HG02840 (cell line): ENCODE data around the gene CTSA.

Experiments used
- ATAC-seq: cut with Tn5 transposase; IDR thresholded peaks from one replicate; pipeline ENCODE4 v1.9.1; 2021; ENCODE audit warnings: mild to moderate bottlenecking, moderate library complexity, moderate number of reproducible peaks; ENCODE audit not compliant: unreplicated experiment, low FRiP score

CTSA gene

DNA sequence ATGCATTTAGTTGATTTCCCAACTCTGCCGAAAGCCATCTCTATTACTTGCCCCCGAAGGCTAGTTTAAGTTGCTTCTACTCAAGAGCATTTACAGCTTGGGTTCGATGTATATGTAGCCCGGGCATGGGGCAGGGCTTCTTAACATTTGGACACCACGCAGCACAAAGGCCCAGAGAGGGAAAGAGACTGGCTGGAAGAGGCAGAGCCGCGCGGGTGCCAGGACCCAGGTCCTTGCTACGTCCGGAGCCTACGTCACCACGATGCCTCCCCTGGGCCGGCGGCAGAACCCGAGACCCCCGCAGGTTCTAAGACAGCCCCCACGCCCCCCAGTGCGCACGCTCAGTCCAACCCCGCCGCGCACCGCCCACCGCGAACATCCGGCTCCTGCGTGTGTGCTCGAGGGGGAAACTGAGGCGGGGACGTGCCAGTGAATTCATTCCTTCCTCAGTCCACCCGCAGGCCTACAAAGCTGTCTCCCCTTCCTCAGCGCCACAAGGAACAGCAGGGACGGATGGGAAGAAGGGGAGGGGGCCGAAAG is 43.0 kb downstream of the CTSA start:
- peak; percentile 16 for ATAC-seq

DNA sequence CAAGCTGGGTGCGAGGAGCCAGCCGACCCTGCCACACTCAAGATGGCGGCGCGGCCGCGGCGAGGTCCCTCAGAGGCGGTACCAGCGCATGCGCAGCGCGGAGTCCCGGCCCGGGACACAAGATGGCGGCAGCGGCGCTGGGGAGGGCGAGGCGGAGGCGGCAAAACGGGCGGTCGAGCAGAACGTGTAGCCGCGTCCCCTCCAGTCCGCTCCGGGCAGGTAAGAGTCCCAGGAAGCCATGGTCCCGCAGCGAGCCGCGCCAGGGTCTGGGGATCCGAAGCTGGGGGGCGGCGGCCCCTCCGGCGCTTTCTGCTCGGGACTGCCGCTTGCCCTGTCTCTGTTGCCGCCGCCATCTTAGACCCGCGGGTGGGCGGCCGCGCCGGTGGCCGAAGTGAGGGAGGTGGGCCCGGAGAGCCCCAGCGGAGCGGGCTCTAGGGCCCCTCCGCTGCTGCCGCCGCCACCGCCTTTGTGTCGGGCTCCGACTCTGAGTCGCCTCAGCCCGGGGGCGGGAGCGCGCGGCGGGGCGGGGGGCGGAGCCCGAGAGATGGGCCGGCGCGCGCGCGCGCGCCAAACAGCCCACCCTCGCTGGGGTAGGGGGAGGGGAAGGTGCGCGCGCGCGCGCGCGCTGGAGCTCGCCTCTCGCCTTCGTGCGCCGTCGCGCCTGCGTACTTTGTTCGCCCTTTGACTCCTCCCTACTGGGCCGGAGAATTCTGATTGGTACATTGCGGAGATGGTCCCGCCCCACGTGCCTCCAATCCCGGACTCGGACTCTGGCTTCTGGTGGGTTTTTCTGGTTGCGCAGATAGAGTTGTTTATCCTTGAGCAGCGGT is 43.7 kb downstream of the CTSA start, which contains the start of gene PCIF1:
Gene PCIF1, plus strand, starts transcription at position 98 of the 830 bp plus-strand sequence. CDS start 4,317 bp downstream, outside the sequence.
- peak; percentile 77 for ATAC-seq

DNA sequence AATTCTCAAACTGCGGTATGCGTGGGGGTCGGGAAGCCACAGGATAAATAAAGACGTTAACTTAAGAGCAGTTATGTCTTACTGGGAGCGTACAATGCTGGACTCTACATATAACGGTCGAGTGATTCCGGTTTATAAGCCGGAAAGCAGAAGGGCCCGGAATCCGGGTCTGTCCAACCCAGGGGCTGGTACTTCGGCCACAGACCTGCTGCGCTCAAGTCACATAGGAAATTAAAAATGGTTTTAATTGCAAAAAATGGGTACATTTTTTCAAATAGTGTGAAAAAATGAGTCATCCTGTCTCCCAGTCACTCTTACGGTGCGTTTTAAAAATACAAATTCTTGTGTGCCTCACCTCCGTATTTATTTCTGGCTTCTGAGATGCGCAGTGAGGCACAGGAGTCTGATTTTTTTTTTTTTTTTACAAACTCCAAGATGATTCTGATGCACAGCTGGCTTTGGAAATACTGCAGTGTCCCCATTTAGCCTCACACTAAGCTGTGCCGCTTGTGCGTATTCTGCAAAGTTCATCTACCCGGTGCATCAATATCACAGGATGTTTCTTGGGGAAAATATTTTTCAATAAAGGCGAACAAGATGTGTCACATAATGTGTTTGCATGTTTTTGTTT is 44.4 kb downstream of the CTSA start:
- ATAC-seq: no peak

DNA sequence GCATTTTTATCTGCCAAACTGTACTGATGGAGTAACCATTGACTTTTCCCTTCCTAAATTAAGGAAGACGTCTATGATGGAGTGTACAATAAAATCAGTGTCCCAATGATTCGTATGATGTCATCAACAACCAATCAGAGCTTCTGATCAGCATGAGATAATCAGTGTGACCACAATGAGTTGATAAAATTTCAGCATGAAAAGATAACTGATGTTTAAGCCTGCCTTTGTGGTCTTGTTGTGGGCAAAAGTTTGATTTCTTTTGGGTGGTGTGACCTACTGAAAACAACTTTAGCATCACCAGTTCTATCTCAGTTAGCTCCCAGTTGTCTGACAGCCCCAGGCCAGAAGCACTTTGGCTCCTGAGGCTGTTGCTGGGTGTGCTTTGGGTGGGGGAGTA is 46.6 kb downstream of the CTSA start:
- ATAC-seq: no peak

DNA sequence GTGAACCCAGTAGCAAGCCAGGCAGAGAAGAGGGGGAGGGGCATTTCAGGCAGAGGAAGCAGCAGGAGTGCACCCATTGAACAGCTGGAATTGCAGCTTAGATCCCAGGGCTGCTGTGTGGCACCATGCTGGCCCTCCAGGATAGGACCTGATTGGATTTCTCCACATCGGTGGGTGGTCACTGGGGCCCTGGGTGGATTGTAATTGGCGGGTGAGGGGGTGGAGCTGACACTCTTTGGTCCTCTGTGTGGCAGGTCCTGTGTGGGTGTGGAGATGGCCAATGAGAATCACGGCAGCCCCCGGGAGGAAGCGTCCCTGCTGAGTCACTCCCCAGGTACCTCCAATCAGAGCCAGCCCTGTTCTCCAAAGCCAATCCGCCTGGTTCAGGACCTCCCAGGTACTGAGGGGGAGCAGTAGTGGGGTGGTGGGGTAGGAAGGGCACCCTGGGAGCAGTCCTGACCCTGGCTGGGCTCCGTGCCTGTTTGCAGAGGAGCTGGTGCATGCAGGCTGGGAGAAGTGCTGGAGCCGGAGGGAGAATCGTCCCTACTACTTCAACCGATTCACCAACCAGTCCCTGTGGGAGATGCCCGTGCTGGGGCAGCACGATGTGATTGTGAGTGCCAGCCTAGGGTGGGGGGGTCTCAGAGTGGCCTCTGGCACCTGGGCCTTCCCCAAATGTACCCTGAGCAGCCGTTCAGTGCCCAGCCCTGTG is 47.7 kb downstream of the CTSA start:
- no peak for ATAC-seq

DNA sequence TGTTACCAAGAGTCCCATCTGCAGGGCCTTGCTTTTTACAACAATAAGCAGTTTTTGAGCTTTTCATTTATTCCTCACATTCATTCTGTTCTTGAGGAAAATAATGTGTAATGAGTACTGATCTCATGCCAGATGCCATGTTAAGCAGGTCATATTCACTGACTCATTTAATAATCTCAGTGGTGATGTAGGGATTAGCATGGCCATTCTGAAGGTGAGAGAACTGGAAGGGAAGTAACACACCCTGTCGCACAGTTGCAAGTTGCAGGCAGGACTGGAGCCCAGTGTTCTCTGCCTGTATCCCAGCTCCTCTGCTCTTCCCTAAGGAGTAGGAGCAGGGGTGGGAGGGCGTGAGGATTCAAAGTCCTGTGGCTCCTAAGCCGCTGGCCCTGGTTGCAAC is 48.9 kb downstream of the CTSA start:
- no peak for ATAC-seq

DNA sequence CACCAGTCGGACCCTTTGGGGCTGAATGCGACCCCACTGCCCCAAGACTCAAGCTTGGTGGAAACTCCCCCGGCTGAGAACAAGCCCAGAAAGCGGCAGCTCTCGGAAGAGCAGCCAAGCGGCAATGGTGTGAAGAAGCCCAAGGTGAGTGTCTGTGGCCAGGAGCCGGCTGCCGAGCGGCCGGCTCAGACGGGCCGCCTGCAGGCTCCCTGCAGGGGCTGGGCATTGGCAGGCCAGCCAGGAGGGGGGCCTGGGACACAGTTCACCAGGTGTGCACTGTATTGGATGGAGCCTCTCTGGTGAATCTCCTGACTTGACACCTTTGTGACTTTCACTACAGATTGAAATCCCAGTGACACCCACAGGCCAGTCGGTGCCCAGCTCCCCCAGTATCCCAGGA is 49.3 kb downstream of the CTSA start:
- no peak for ATAC-seq

DNA sequence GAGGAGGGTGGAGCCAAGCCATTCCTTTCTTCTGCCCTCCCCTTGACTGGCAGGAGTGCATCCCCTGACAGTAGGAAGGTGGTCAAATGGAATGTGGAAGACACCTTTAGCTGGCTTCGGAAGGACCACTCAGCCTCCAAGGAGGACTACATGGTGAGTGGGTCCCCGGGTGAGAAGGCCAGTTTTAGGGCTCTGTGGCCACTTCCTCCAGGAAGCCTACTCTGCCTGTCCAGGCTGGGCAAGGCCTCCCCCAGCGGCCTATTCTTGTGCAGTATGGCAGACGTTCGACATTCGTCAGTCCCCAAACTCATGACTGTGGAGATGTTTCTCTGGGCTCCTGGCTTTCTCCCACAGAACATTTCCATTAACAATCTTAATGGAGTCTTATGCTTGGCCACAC is 52.5 kb downstream of the CTSA start:
- no peak for ATAC-seq

DNA sequence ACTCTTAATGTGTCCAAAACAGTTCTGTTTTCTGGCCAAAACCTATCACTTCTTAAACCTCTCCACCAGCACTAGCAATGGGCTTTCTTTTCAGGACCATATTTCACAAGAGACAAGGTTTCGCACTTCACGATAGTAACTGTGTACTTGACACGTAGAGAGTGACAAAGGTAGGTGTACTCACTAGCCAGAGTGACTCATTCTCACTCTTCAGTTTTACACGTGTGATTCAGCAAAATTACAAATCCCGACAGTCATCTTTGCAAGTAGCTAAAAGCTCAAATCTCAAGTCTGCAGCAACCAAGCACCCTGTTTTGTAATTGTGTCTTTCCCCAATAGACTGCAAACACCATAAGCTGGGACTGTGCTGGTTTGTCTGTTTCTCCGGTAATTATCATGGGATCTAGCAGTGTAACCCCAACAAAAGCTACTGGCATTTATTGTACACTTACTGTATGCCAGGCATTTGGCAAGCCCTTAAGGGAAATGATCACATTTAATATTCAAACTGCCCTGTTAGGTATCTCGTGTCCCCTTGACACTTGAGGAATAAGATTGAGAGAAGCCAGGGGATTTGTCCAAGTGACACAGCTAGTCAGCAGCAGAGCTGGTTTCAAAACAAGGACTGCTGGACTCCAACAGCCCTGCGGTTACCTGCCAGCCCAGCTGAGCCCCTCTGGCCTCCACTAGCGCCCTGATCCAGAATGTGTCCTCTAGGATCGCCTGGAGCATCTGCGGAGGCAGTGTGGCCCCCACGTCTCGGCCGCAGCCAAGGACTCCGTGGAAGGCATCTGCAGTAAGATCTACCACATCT is 53.2 kb downstream of the CTSA start:
- no peak for ATAC-seq

DNA sequence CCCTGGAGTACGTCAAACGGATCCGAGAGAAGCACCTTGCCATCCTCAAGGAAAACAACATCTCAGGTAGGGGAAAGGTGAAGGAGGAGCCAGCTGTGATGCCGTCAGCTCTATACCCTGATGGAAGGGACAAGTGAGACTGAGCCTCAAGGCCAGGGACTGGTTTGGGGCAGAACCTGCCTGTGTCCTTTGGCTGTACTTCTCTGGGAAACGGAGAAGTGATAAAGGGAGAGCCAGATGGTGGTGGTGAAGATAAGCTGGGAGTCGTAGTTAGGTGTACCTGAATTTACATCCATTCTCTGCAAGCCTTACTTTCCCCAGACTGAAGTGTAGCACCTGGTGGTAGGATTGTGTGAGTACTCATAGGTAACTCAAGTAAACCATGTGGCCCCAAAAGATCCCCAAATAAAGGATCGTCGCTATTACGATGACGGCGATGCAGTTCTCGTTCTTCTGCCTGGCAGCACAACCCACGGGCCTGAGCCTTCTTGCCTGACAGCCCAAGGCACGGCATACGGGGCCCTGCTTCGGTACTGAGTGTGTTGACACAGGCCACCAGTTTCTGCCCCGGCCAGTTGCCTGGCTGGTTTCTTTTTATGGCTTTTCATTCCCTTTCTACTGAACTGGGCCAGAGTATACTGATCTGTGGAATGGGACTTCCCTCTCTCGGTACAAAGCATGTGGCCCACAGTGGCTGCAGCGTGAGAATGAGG is 54.0 kb downstream of the CTSA start:
- ATAC-seq: no peak

DNA sequence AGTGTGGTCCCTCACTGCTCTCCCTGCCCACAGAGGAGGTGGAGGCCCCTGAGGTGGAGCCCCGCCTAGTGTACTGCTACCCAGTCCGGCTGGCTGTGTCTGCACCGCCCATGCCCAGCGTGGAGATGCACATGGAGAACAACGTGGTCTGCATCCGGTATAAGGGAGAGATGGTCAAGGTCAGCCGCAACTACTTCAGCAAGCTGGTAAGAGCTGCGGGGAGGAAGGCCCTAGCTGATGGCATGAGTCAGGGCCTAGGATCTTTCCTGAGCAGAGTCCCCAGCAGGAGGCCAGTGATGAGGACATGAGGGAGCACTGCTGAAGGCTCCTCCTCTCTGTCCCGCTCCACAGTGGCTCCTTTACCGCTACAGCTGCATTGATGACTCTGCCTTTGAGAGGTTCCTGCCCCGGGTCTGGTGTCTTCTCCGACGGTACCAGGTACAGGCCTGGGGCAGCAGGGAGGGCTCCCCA is 54.6 kb downstream of the CTSA start:
- no peak for ATAC-seq

DNA sequence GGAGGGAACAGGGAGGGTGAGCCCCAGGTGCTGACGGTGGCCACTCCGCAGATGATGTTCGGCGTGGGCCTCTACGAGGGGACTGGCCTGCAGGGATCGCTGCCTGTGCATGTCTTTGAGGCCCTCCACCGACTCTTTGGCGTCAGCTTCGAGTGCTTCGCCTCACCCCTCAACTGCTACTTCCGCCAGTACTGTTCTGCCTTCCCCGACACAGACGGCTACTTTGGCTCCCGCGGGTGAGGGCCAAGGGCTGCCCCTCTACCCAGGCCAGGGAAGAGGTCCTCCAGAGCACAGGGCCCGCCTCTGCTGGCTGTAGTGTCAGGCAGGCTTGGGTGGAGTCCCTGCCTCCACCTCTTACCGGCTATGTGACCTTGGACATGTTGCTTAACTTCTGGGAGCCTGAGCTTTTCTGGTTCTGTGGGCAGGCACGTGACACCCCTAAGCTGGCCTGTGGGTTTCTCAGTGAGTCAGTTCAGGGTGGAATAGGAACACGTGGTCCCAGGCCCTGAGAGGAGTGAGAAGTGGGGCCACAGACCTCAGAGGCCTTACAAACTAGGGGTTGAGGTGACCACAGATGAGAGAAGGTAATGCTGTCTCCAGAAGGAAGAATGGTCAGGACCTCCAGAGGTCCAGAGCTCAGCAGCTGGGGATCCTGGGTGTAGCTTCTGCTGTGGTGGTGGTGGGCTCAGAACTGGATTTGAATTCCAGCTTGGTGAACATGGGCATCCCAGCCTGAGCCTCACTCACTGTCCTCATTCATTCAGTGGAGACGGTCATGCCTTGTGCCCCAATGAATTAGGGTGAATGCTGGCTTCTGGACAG is 55.2 kb downstream of the CTSA start:
- ATAC-seq: no peak

DNA sequence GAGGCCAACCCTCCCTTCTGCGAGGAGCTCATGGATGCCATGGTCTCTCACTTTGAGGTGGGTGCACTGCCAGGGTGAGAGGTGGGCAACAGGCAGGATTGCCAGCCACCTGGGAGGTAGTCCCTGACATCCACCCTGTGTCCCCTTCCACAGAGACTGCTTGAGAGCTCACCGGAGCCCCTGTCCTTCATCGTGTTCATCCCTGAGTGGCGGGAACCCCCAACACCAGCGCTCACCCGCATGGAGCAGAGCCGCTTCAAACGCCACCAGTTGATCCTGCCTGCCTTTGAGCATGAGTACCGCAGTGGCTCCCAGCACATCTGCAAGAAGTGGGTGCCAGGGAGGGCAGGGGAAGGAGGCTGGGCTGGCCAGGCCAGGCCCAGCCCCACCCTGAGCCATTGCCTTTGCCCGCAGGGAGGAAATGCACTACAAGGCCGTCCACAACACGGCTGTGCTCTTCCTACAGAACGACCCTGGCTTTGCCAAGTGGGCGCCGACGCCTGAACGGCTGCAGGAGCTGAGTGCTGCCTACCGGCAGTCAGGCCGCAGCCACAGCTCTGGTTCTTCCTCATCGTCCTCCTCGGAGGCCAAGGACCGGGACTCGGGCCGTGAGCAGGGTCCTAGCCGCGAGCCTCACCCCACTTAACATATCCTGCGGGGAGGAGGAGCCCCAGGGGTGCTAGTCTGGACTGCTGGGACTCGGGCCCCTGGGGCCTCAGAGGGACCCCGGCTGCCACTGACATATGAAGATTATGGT is 56.2 kb downstream of the CTSA start:
- ATAC-seq: no peak

DNA sequence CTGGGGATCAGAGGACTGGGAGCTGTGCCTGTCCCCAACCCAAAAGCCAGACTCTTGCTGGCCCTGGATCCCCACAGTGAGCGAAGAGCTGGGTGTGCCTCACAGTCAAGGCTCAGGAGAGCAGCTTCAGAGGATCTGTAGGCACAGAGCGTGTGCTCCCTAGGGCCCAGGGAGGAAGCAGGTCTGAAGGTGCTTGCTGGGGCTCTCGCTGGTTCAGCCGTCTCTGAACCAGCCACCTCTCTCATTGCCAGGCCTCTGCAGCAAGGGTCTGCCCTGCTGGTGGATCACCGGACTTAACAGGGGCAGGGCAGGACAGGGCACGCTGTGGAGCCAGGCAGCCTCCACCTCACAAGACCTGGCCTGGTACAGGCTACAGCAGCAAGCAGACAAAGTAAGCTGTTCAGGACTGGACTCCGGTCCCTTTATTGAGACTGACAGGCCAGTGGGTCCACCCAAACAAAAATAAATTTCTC is 57.2 kb downstream of the CTSA start:
- ATAC-seq: no peak
